IMR-90 (cell line): Measurements from ENCODE around the gene HRH1. TPM values are rescaled to one million over a fixed set of nuclear protein-coding genes. Genes with fewer than 3 reads are reported as not detected.

ENCODE experiments used
- ATAC-seq: fragments of 200-7000 bp; cut with Tn5 transposase; 2 replicates; pipeline ENCODE4 v1.9.1; 2020; ENCODE audit warnings: low read depth, mild to moderate bottlenecking, moderate library complexity
- BruUV-seq: library from RNA; stranded (reverse); fragments of 400-500 nt; replicated peaks from 2 replicates; lab custom pipeline; 2021; lab: Mats Ljungman, UMichigan
- CTCF ChIA-PET: fragments of 300-600 bp; formaldehyde crosslinking; extraction: SDS; loops from one replicate; lab custom pipeline; 2021; ENCODE audit warnings: antibody characterized with exemption; lab: Yijun Ruan, JAX
- POLR2A ChIA-PET: fragments of 300-600 bp; sonication (Branson Sonifier 250); formaldehyde crosslinking; loops from one replicate; lab custom pipeline; 2022; ENCODE audit warnings: antibody characterized with exemption; ENCODE audit not compliant: unreplicated experiment; lab: Charles Lee
- DNase-seq: peaks from one replicate; pipeline ENCODE4 v3.0.0; 2013
- H2AFZ ChIP-seq: replicated peaks from 2 replicates; pipeline ENCODE3; 2013; ENCODE audit warnings: low read length, mild to moderate bottlenecking; ENCODE audit not compliant: poor library complexity
- H2AK5ac ChIP-seq: 2 replicates; pipeline ENCODE4 v1.6.1; 2013; ENCODE audit warnings: low read depth, low read length, inconsistent platforms
- H2AK9ac ChIP-seq: replicated peaks from 2 replicates; pipeline ENCODE3; 2013; ENCODE audit warnings: mild to moderate bottlenecking, low read depth, low read length, moderate library complexity; ENCODE audit not compliant: poor library complexity
- H2BK120ac ChIP-seq: 2 replicates; pipeline ENCODE4 v1.6.1; 2013; ENCODE audit warnings: low read depth, low read length, inconsistent platforms
- H2BK15ac ChIP-seq: 3 replicates; pipeline ENCODE4 v1.6.1; 2013; ENCODE audit warnings: low read depth, low read length, inconsistent platforms
- H2BK20ac ChIP-seq: 2 replicates; pipeline ENCODE4 v1.6.1; 2013; ENCODE audit warnings: low read depth, mild to moderate bottlenecking, inconsistent platforms, low read length, moderate library complexity
- H2BK5ac ChIP-seq: 2 replicates; pipeline ENCODE4 v1.6.1; 2013; ENCODE audit warnings: mild to moderate bottlenecking, low read depth, low read length, inconsistent platforms; ENCODE audit not compliant: poor library complexity, severe bottlenecking
- H3K14ac ChIP-seq: replicated peaks from 2 replicates; pipeline ENCODE4 v1.6.1; 2013; ENCODE audit warnings: low read depth, low read length, inconsistent platforms
- H3K18ac ChIP-seq: 2 replicates; pipeline ENCODE4 v1.6.1; 2013; ENCODE audit warnings: low read depth, low read length, control low read depth
- H3K23ac ChIP-seq: 2 replicates; pipeline ENCODE4 v1.6.1; 2013; ENCODE audit warnings: low read depth, low read length, inconsistent platforms
- H3K27ac ChIP-seq: 2 replicates; pipeline ENCODE4 v1.5.1; 2013; ENCODE audit warnings: mild to moderate bottlenecking, control low read depth, low read length; ENCODE audit not compliant: insufficient read depth
- H3K27me3 ChIP-seq: 2 replicates; pipeline ENCODE4 v1.6.1; 2013; ENCODE audit warnings: low read length; ENCODE audit not compliant: control insufficient read depth, insufficient read depth
- H3K36me3 ChIP-seq: 2 replicates; pipeline ENCODE4 v1.6.1; 2013; ENCODE audit warnings: low read length, mixed read lengths; ENCODE audit not compliant: control insufficient read depth, insufficient read depth
- H3K4ac ChIP-seq: 2 replicates; pipeline ENCODE4 v1.6.1; 2013; ENCODE audit warnings: low read depth, low read length, inconsistent platforms
- H3K4me1 ChIP-seq: 2 replicates; pipeline ENCODE4 v1.6.1; 2013; ENCODE audit warnings: low read length, mixed read lengths; ENCODE audit not compliant: control insufficient read depth, insufficient read depth
- H3K4me2 ChIP-seq: 2 replicates; pipeline ENCODE4 v1.6.1; 2013; ENCODE audit warnings: low read depth, mild to moderate bottlenecking, control low read depth, low read length, moderate library complexity
- H3K4me3 ChIP-seq: 2 replicates; pipeline ENCODE4 v1.5.1; 2013; ENCODE audit warnings: low read depth, mild to moderate bottlenecking, control low read depth, low read length, moderate library complexity; ENCODE audit not compliant: insufficient read depth
- H3K56ac ChIP-seq: 2 replicates; pipeline ENCODE4 v1.6.1; 2013; ENCODE audit warnings: low read length, inconsistent platforms; ENCODE audit not compliant: insufficient read depth; ENCODE audit errors: extremely low read depth
- H3K79me1 ChIP-seq, 2 experiments: 2 replicates each; pipeline ENCODE4 v1.6.1; 2013; ENCODE audit warnings: low read length in 2 of 2, inconsistent platforms in 1 of 2, low read depth in 1 of 2
- H3K9ac ChIP-seq: 2 replicates; pipeline ENCODE4 v1.6.1; 2013; ENCODE audit warnings: low read depth, low read length, control low read depth
- H3K9me1 ChIP-seq: 2 replicates; pipeline ENCODE4 v1.6.1; 2013; ENCODE audit warnings: low read length, inconsistent platforms; ENCODE audit not compliant: insufficient read depth
- H3K9me3 ChIP-seq: 2 replicates; pipeline ENCODE4 v1.6.1; 2013; ENCODE audit warnings: low read length; ENCODE audit not compliant: control insufficient read depth, insufficient read depth
- H4K20me1 ChIP-seq: 2 replicates; pipeline ENCODE4 v1.6.1; 2013; ENCODE audit warnings: low read length, inconsistent platforms; ENCODE audit not compliant: insufficient read depth
- H4K5ac ChIP-seq: 2 replicates; pipeline ENCODE4 v1.6.1; 2013; ENCODE audit warnings: mild to moderate bottlenecking, low read depth, low read length, control low read depth
- H4K8ac ChIP-seq, 2 experiments: 2 replicates each; pipeline ENCODE4 v1.6.1; 2013; ENCODE audit warnings: low read depth in 2 of 2, low read length in 2 of 2, control low read depth in 1 of 2, inconsistent platforms in 1 of 2
- H4K91ac ChIP-seq: 2 replicates; pipeline ENCODE4 v1.6.1; 2013; ENCODE audit warnings: low read depth, low read length, inconsistent platforms; ENCODE audit not compliant: insufficient read depth
- BHLHE40 ChIP-seq: fragments of 150-350 bp; IDR thresholded peaks from 2 replicates; pipeline ENCODE4 v1.6.1; 2016; ENCODE audit warnings: mild to moderate bottlenecking, low read depth, low read length
- CEBPB ChIP-seq: IDR thresholded peaks from 2 replicates; pipeline ENCODE4 v1.6.1; 2012; ENCODE audit warnings: low read depth, low read length, improper control_type of control experiment
- CHD1 ChIP-seq: IDR thresholded peaks from 2 replicates; pipeline ENCODE4 v1.6.1; 2012; ENCODE audit warnings: low read depth, low read length, improper control_type of control experiment
- CTCF ChIP-seq: conservative IDR thresholded peaks from 2 replicates; pipeline ENCODE4 v1.5.1; 2012; ENCODE audit warnings: mild to moderate bottlenecking, low read depth, low read length, improper control_type of control experiment
- ELK1 ChIP-seq: fragments of 150-350 bp; IDR thresholded peaks from 2 replicates; pipeline ENCODE4 v1.6.1; 2016; ENCODE audit warnings: low read depth, mild to moderate bottlenecking, low read length, moderate library complexity, borderline replicate concordance
- FOS ChIP-seq: fragments of 150-350 bp; IDR thresholded peaks from 2 replicates; pipeline ENCODE4 v1.6.1; 2016; ENCODE audit warnings: low read depth, low read length
- MAFK ChIP-seq: IDR thresholded peaks from 2 replicates; pipeline ENCODE4 v1.6.1; 2012; ENCODE audit warnings: low read depth, low read length, improper control_type of control experiment
- MAZ ChIP-seq: IDR thresholded peaks from 2 replicates; pipeline ENCODE4 v1.6.1; 2012; ENCODE audit warnings: low read depth, mild to moderate bottlenecking, low read length, improper control_type of control experiment, moderate library complexity, borderline replicate concordance
- MXI1 ChIP-seq: IDR thresholded peaks from 2 replicates; pipeline ENCODE4 v1.6.1; 2012; ENCODE audit warnings: low read depth, mild to moderate bottlenecking, low read length, moderate library complexity, borderline replicate concordance
- NFE2L2 ChIP-seq: fragments of 150-350 bp; IDR thresholded peaks from 2 replicates; pipeline ENCODE4 v1.6.1; 2016; ENCODE audit warnings: low read depth, mild to moderate bottlenecking, low read length
- POLR2A ChIP-seq: IDR thresholded peaks from 2 replicates; pipeline ENCODE4 v1.6.1; 2012; ENCODE audit warnings: mild to moderate bottlenecking, low read depth, low read length
- RAD21 ChIP-seq: IDR thresholded peaks from 2 replicates; pipeline ENCODE4 v1.6.1; 2012; ENCODE audit warnings: low read length, improper control_type of control experiment
- RCOR1 ChIP-seq: IDR thresholded peaks from 2 replicates; pipeline ENCODE4 v1.6.1; 2012; ENCODE audit warnings: mild to moderate bottlenecking, low read length, improper control_type of control experiment; ENCODE audit not compliant: insufficient replicate concordance
- RFX5 ChIP-seq: IDR thresholded peaks from 2 replicates; pipeline ENCODE4 v1.8.0; 2012; ENCODE audit warnings: low read depth, mild to moderate bottlenecking, low read length, moderate library complexity
- SMC3 ChIP-seq: fragments of 150-350 bp; IDR thresholded peaks from 2 replicates; pipeline ENCODE4 v1.6.1; 2016; ENCODE audit warnings: low read depth, mild to moderate bottlenecking, antibody characterized with exemption, low read length, moderate library complexity
- USF2 ChIP-seq: fragments of 150-350 bp; IDR thresholded peaks from 2 replicates; pipeline ENCODE4 v1.6.1; 2017; ENCODE audit warnings: mild to moderate bottlenecking, antibody characterized with exemption, low read length, low read depth
- WGBS, 2 experiments: methylation state at CpG; one replicate each; pipeline versions ENCODE4 v1.1.5 to v1.1.7; 2013; ENCODE audit warnings: missing lambda C conversion rate in 2 of 2; ENCODE audit not compliant: insufficient read length in 1 of 2; ENCODE audit errors: extremely low coverage in 2 of 2; 5-methylcytosine and 5-hydroxymethylcytosine counted together
- dilution Hi-C: fragments of 300-500 bp; cut with HindIII; formaldehyde crosslinking; loops from one replicate; pipeline ENCODE4 v1.14.3; 2018; ENCODE audit warnings: low sequenced_read_pairs; ENCODE audit not compliant: unreplicated experiment
- in situ Hi-C: fragments of 300-500 bp; cut with MboI; formaldehyde crosslinking; loops from 3 replicates; pipeline ENCODE4 v1.14.3; 2019; ENCODE audit warnings: low sequenced_read_pairs, inconsistent platforms, mixed read lengths
- intact Hi-C: fragments of 100-400 bp; cut with micrococcal nuclease; formaldehyde crosslinking; loops from 2 replicates; pipeline ENCODE4 v1.10.0; 2022
- polyA plus RNA-seq, 3 experiments: library from polyadenylated mRNA; depleted of rRNA; stranded (reverse); fragments of >200 nt; gene quantifications; 2 replicates each; pipeline ENCODE4 v1.2.3, GENCODE V29; 2012; ENCODE audit warnings: low replicate concordance in 1 of 3
- total RNA-seq: library from RNA; depleted of rRNA; stranded (reverse); fragments of >200 nt; gene quantifications from 2 replicates; pipeline ENCODE4 v1.2.3, GENCODE V29; 2012

HRH1 gene
- total and polyA plus RNA-seq, 2 of the 4 experiments (the other 2 are of a cell fraction): 7.6 to 16.1 TPM

- intact Hi-C loops: no loop called here
- Histone ChIP-seq H3K9me1 (peaks cover 37% of the 10 kb centered on the region), H3K56ac (no peak overlapping the region), H4K20me1 (no peaks in the 10 kb centered on the region; the same call in 1 of the 2 replicates), H2BK15ac (peak overlapping the region; percentile 36; the same call in 1 of the 3 replicates), H3K4ac (peak overlapping the region; percentile 59; the same call in 1 of the 2 replicates), H2BK5ac (peak overlapping the region; percentile 22), H3K4me3 (no peak overlapping the region), H3K18ac (no peak overlapping the region), H3K9me3 (no peaks in the 10 kb centered on the region), H2AFZ (no peak overlapping the region), H3K23ac (0 out of 2 replicates have a peak overlapping the region, but pooled peaks have one; percentile 29), H3K36me3 (peaks cover 2% of the 10 kb centered on the region; the same call in 1 of the 2 replicates), H3K9ac (no peak overlapping the region), H2AK5ac (peak overlapping the region; percentile 59), H3K79me1 (peaks cover 43 to 60% of the 10 kb centered on the region in 2 experiments), H3K27ac (no peak overlapping the region), H2BK120ac (0 out of 2 replicates have a peak overlapping the region, but pooled peaks have one; percentile 11), H4K5ac (no peak overlapping the region), H3K4me1 (peaks cover 34% of the 10 kb centered on the region), H3K14ac (no peak overlapping the region), H4K91ac (no peak overlapping the region; the same call in 1 of the 2 replicates), H3K27me3 (no peaks in the 10 kb centered on the region), H3K4me2 (no peak overlapping the region), H2BK20ac (no peak overlapping the region), H2AK9ac (no peak overlapping the region), H4K8ac (0 out of 4 replicates have a peak overlapping the region, but pooled peaks of 1 of the 2 experiments have one; percentile 50)
- CTCF ChIA-PET: no interaction called here
- DNase-seq: no peak
- POLR2A ChIA-PET: interaction anchor here (0.7 kb wide), 1 partner anchor 188 kb away, joined by 30 read pairs; no protein-coding TSS in a partner anchor
- dilution Hi-C loops: no loop called here
- no TSS peak for BruUV-seq
- in situ Hi-C loops: no loop called here
- no CpG with 5 or more reads among the region's 2 CpGs for WGBS, 2 experiments
- no peak for TF ChIP-seq CTCF
- no peak for TF ChIP-seq USF2
- no peak for TF ChIP-seq POLR2A
- TF ChIP-seq FOS: no peak
- no peak for TF ChIP-seq MXI1
- TF ChIP-seq SMC3: no peak
- no peak for TF ChIP-seq RCOR1
- no peak for TF ChIP-seq RFX5
- TF ChIP-seq MAZ: no peak
- no peak for TF ChIP-seq ELK1
- no peak for TF ChIP-seq BHLHE40
- no peak for TF ChIP-seq MAFK
- TF ChIP-seq RAD21: no peak
- TF ChIP-seq CEBPB: no peak
- TF ChIP-seq NFE2L2: no peak
- TF ChIP-seq CHD1: no peak
- ATAC-seq: no peak
These were observed 131.2 kb downstream of the HRH1 start for GRCh38 chr3:11285471-11285870.
